ENCODE data around the gene PDSS2.

The PDSS2 gene

DNA sequence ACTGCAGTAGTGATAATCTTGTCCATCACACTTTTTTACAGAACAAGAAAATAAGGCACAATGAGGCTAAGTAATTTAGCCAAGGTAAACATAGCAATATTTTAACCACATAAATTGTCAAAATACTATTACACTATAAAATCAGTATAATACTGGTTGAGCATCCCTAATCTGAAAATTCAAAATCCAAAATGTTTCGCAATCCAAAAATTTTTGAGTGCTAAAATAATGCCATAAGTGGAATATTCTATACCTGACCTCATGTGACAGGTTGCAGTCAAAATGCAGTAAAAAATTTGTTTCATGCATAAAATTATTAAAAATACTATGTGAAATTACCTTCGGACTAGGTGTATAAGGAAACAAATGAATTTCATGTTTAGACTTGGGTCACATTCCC is 101.5 kb downstream of the PDSS2 start:
- no peak for DNase-seq (ENCODE audit: low spot score)

DNA sequence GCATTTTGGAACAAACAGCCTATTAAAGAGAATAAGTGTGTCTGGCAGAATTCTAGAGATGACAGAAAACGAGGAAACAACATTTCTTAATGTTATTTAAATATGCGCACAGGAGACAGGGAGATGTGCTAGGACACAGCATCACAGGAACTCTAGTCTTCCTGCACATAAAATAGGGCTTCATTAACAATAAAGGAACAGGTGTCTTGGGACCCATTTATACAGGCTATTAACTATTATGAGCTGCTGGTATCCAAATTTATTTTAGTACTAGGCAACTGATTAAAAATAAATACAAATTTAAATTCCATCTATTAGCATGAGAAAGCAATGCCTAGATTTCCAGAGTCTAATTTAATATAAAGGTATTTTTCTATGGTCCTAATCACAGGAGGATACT is 102.3 kb downstream of the PDSS2 start:
- no peak for DNase-seq (ENCODE audit: low spot score)

DNA sequence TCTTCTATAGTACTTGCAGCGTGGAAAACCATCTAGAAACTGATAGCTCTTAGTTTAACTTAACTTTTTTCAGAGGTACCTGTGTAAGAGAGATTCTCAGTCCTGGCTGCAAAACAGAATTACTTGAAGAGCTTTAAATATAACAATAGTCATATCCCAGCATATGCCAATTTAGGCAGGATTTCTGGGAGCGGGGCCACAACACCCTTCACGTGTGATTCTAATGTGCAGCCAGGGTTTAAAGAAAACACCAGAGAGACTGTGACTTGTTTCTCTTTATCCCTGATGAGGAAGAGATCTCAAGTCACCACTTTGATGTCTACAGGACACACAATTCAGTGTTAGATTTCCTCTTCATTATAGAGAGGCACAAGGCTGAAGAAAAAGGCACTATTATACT is 103.7 kb downstream of the PDSS2 start:
- DNase-seq (ENCODE audit: low spot score) = no peak

DNA sequence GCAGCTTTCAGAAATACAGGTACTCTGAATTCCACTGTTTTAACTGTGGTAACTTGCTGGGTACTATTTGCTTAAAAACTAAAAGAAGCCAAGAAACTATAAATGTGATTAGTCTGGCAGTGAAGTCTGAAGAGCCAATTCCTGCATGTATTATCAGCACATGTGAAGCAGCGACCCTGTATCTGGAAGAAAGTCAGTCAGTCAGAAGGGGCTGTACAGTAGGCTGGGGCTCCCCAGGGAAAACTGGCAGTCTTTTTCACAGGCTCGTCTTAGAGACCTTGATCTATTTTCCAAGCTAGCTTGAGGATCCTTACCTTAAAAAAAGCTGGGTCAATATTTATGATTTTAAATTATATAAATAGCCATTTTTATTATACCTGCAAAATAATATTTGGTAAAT is 104.9 kb downstream of the PDSS2 start:
- DNase-seq (ENCODE audit: low spot score) = no peak

DNA sequence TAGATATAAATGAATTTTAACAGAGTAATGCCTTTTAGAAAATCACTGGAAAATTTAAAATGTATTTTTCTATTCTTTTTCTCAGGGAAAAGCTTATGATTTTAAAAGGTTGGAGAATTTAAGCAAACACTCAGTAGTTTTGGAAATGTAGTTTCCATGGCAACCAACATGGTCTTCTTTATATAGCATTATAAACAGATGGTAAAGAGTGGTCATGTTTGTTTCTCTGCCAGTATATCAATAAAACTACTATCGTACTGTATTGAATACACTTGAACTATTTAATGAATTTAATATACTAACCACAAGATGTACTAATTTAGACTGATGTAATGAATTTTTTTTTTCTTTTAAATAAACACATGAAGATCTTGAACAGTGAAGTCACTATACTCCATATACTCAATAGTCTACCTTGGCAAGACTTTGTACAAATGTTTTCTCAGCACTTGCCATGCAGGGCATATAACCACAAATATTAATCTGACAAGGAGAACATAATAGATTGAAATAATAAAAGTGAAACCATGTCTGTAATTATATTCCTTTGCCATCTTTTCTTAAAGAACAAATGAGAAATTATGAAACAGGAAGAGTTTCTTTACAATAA is 105.5 kb downstream of the PDSS2 start:
- no peak for DNase-seq (ENCODE audit: low spot score)

DNA sequence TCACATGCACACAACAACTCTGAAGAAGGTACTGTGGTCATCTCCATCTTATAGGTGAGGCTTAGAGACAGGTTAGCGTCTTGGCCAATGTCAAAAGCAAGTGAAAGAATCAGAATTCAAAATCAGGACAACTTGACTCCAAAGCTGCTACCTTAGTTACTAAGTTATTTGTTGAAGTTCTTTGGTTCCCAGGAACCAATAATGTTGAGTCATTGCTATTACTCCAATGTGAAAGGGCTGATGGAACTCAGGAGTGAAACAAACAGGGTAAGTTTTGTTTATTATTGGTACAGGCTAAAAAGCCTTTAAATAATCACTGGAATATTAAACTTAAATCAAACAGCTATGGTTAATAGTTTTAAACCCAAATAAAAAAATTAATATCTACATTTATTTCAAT is 111.1 kb downstream of the PDSS2 start:
- DNase-seq (ENCODE audit: low spot score) = no peak

DNA sequence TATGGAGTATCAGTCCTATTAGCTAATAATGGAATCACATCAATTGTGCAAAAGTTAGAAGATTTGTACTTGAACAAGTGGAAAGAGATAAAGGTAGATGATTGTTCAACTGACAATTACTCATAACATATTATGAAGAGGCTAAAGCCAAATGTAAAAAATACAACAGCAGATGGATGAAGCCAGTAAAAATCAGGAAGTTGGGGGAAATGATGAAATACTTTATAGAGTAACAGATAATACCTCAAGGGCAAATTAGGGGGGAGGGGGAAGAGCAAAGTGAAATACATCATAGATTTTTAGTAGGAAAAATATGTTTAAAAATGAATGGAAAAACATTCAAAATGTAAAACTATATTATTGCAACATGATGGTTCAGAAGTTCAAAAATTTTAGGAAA is 114.0 kb downstream of the PDSS2 start:
- no peak for DNase-seq (ENCODE audit: low spot score)

DNA sequence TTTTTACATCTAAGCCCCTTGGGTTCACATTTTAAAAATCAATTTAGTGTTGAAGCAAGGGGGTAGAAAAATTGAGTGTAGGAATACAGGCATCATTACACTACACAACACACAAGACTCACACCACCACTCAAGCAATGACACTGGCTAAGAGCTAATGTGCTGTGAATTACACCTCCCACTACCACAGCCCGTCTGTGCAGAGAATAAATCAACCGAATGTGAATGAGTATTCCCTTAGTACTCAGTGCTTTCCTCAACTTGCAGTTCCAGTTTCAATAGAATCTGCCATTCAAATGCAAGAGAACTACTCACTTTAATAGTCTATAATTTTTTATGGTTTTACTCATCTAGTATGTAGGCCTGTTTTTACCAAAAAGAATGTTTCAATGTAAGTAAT is 114.4 kb downstream of the PDSS2 start:
- no peak for DNase-seq (ENCODE audit: low spot score)

DNA sequence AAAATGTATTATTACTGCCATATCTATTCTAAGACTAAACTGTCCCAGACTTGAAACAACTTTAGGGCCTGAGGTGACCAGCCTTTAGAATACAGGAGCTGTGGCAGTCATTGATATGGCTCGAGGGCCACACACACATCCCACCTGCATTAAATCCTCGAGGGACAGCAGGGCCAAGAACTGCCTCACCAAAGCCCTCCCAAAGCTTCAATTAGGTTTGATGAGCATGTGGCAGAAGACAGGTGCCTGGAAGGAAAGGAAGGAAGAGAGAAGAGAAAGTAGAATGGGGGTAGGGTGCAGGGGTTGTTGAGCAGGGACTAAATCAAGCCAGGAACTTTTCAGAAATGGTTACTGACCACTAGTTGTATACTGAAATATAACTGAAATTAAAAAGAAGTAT is 115.0 kb downstream of the PDSS2 start:
- no peak for DNase-seq (ENCODE audit: low spot score)

DNA sequence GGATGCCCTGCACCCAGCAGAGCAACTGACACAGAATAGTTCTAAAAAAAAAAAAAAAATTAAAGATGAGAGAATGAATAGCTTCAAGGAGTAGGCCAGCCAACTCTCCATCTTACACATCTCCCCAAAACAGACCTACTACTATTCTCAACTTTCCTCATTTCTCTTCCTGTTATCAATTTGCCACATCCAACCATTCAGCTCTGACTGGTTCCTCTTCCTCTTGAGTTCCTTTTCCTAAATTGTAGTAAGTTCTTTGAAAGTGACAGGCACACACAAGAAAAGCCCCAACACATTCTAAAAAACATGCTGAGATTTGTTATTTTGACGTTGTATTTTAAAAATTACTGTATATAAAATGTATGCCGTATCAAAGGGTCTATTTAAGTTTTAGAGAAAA is 117.2 kb downstream of the PDSS2 start:
- DNase-seq (ENCODE audit: low spot score) = no peak

DNA sequence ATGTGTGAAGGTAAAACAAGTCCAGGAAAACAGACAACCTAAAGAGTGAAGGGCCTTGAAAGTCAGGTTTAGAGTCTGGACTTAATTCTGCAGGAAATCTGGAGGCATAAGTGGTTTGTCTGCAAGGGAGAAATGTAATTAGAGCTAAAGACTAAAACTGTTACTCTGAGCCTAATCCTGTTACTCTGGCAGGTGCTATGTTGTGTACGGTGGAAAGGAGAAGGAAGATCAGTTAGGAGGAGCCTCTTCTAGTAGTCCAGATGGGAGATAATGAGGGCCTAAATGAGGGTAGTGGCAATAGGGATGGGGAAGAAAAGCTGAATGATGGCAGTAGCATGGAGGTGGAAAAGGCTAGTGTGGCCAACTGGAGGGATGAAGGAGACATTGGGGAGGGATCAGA is 118.5 kb downstream of the PDSS2 start:
- DNase-seq (ENCODE audit: low spot score) = no peak

DNA sequence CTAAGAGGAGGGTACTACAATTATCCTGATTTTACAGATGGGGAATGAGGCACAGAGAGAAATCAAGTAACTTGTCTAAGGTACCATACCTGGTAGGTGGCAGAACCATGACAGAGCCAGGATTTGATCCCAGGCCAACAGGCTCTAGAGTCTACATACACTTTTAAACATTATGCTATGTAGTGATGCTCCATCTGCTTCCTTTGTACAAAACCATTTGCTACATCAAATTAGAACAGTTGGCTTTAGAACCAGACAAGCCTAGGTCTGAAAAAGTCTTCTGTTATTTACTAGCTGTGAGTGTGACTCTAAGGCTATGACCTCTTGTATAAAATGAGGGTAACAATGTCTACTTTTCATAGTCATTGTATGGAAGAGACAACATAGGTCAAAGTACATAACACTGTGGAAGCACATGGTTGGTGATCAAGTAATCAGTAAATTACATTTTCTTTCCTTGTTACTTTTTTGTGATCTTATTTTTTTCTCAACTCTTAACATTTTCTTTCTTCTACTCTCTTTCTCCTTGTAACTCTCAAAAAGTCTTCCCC is 122.1 kb downstream of the PDSS2 start:
- no peak for DNase-seq (ENCODE audit: low spot score)

DNA sequence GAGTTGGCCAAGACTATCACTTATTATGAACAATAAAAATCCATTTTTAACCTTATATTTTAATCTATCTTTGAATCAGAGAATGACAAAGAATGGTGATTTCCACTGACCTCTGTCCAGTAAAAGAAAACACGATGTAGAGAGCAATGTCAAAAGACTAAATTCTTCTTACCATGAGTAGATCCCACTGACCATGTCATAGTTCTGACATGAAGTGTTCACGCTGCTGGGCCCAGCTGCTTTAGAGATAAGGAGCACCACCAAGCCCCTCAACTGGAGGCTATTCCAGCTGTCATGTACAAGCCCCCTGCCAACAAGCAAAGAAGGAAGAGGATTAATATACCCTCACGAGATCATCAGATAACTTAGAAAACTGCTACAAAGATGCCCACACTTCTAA is 125.3 kb downstream of the PDSS2 start:
- DNase-seq (ENCODE audit: low spot score) = no peak

DNA sequence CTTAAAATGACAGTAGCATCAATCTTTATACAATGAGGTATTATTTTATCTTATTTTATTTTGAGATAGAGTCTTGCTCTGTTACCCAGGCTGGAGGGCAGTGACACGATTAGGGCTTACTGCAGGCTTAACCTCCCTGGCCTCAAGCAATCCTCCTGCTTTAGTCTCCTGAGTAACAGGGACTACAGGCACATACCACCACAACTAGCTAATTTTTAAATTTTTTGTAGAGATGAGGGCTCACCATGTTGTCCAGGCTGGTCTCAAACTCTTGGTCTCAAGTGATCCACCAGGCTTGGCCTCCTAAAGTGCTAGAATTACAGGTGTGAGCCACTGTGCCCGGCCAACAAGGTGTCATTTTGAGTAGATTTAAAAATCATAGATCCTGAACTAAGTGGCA is 125.9 kb downstream of the PDSS2 start:
- DNase-seq (ENCODE audit: low spot score) = no peak

DNA sequence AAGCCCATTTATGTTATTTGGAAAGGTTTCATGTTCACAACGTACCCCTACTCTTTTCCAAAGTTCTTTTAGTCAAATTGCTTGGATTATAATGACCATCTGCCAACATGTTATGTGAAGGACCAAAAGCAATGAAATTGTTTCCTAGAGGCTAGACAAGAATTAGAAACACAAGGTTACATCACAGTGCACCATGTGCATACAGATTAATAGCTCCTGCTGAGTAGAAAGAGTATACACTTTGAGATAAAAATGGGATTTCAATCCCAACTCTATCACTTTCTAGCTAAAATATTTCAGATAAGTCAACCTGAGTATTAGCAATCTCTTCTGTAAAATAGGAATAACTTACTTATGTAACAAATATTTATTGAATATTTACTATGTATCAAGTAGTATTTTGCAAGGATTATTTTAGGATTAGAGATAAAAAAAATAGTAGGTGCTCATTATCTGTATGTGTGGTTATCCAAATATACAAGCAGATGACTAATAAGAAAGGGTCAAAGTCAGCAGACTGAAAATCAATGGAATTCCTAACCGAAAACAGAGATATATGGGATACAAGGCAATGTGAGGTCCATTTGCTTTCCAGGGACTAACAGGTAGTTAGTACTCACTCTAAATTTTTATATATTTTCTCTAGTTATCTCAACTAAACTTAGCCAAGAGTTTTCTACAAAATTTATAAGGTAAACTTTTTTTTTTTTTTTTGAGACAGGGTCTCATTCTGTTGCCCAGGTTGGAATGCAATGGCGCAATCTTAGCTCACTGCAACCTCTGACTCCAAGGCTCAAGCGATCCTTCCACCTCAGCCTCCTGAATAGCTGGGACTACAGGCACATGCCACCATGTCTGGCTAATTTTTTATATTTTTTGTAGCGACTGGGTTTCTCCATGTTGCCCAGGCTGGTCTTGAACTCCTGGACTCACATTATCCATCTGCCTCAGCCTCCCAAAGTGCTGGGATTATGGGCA is 127.7 kb downstream of the PDSS2 start:
- no peak for DNase-seq (ENCODE audit: low spot score)

DNA sequence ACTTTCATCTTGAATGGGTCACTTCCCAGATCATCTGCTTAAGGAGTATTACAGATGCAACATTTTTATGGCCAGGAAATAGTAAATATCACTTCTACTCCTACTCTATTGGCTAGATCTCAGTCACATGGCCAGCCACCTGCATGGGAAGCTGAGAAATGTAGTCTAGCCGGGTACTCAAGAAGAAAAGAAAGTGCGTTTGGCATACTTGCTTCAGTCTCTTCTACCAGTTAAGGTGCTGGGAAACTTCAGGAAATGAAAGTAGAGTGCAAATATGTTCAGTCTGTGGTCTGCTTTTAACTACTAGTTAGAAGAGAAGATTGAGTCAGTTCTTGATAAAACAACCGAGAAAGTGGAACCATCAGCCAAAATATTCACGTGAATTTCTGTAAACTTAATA is 129.2 kb downstream of the PDSS2 start:
- DNase-seq (ENCODE audit: low spot score) = peak; percentile 1

DNA sequence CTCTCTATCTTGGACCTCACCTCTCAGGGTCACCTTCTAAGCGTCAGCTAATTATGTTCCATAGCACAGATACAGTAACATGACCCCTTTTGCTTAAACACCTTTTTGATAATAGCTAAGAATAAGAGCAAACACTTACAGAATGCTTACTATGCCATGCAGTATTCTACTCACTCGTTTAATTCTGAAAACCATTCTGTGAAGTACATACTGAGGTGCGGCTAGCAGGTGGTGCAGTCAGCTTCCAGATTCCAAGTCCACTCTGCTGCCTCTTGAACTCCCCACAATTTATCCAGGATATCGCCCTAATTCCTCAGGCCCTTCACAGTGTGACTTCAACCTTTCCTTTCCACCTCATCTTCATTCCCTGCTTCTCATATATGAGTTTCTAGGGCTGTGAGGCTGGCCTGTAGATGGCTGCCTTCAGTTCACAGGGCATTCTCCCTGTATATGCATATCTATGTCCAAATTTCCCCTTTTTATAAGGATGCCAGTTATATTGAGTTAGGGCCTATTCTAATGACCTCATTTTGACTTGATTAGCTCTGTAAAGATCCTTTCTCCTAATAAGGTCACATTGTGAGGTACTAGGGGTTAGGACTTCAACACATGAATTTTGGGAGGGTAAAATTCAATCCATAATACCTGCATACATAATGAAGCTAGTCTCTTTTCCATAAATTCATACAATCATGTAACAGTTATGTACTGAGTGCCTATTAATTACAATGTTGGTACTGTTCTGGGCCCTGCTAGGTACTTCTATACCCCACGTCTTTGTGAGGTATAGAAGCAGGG is 130.1 kb downstream of the PDSS2 start:
- no peak for DNase-seq (ENCODE audit: low spot score)

DNA sequence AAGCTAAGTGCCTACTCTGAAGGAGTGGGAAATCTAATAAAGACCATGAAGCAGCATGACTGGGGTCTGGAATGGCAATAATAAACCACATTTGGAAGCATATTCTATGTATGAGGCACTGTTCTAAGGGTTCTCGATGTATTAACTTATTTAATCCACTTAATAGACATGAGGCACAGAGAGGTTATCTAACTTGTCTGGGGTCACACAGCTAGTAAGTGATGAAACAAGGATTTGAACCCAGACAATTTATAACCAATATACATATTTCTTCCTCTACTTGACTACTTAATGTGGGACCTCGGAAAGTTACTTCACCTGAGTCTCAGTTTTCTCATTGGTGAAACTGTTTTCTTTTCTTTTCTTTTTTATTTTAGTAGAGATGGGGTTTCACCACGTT is 131.3 kb downstream of the PDSS2 start:
- no peak for DNase-seq (ENCODE audit: low spot score)

DNA sequence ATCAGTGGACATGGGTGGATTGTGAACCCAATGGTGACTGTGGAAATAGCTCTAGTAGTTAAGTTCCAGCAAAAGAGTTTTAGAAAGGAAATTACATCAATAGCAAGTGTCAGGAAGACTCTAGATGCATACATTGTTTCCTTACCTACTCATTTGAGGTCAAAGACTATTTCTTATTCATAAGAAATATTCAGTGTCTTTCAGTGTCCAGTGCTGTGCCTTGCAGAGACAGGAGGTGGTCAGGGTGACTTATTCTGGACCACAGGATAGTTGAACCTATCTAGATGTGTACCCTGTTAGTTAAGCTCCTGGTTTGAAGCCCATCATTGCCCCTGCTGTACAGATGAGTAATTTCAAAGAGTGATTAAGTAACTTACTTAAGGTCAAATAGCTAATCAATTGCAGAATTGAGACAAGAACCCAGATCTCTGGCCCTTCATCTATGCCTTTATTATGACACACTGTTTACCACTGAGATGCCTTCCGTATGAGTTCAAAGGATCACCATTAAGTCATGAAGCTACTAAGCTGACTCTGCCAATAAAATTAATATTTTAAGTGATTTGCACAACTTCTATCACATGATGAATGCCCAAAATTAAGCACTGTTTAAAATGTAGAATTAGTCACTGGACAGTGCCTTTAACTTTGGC is 136.1 kb downstream of the PDSS2 start:
- no peak for DNase-seq (ENCODE audit: low spot score)

DNA sequence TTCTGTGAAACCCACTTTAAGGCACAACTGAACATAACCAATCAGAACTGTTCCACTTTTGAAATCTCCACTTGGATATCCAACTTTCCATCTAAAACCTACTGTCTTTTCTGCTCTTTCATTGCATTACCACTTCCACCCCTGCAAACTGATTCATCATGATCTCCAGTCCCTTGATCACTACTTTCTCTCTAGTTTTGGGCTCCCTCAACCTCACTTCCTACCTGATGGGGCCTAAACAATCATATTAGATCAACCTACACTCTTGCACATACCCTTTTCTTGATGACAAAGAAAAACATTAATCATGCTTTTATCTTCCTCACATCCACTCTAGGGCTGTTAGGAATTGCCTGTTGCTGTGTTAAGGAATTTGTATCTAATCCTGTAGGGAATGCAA is 137.6 kb downstream of the PDSS2 start:
- no peak for DNase-seq (ENCODE audit: low spot score)

DNA sequence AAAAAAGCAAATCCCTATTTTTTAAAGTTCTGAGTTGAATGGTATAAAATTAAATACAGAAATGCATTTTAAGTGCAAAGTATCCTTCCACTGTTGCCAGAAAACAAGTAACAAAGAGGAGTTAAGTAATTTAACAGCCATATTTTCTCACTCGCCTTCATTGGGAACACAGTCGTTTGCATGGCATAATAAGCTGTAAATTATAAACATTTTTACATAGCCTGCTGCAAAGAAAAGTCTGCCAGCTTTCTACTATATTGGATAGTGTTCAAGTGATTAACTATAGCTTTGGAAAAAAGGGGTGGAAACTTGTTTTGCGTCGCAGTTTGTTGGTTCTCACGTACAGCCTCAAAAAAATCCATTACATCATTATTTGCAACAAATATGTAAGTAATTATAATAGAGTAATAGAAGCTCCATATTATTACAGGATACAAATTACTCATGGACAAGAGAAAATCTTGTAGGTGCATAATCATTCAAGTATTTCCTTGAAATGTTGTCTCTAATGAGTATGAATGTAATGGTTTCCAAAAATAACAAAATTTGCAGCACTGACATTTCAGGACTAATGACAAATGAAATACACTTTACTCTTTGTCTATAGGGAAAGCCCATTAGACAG is 139.3 kb downstream of the PDSS2 start:
- DNase-seq (ENCODE audit: low spot score) = no peak
